Sigmoid colon (tissue), 4 donors: ENCODE results near the gene SLC1A3.

ENCODE experiments used
- CTCF ChIP-seq, 4 experiments: fragments of 450-650 bp in 3 of 4; fragments of 200-600 bp in 1 of 4; IDR thresholded peaks; one replicate each; pipeline ENCODE4 v1.5.1; 2016 to 2019; ENCODE audit warnings: antibody characterized with exemption in 4 of 4, mild to moderate bottlenecking in 3 of 4, moderate library complexity in 2 of 4
- POLR2AphosphoS5 ChIP-seq, 4 donors: sonication (generic); formaldehyde crosslinking; IDR thresholded peaks; one replicate each; pipeline ENCODE4 v1.6.1; 2017; ENCODE audit warnings: antibody characterized with exemption in 4 of 4

GRCh38 chr5:36632363-36632664 lies 25.9 kb downstream of the SLC1A3 start:
- TF ChIP-seq POLR2AphosphoS5 (IDR thresholded peaks at IDR 0.05) (no peak), CTCF (IDR thresholded peaks at IDR 0.05) (no peak)
